OCI-LY7 (cell line): ENCODE data around the gene LYRM4. TPM values are rescaled to one million over a fixed set of nuclear protein-coding genes. Genes with fewer than 3 reads are reported as not detected.

ENCODE experiments used
- BruUV-seq: library from RNA; stranded (reverse); fragments of 400-500 nt; replicated peaks from 2 replicates; lab custom pipeline; 2021; lab: Mats Ljungman, UMichigan
- CTCF ChIA-PET: fragments of 300-600 bp; sonication (Branson Sonifier 250); formaldehyde crosslinking; loops from one replicate; lab custom pipeline; 2022; ENCODE audit warnings: antibody characterized with exemption; ENCODE audit not compliant: unreplicated experiment; lab: Charles Lee
- POLR2A ChIA-PET: fragments of 300-600 bp; sonication (Branson Sonifier 250); formaldehyde crosslinking; loops from one replicate; lab custom pipeline; 2022; ENCODE audit warnings: antibody characterized with exemption; lab: Charles Lee
- DNase-seq: peaks from one replicate; pipeline ENCODE4 v3.0.0-alpha.2; 2015; ENCODE audit warnings: low spot score
- H2AFZ ChIP-seq: fragments of 200-600 bp; sonication (generic), shearing (Covaris generic); 2 replicates; pipeline ENCODE4 v1.6.1; 2014; ENCODE audit warnings: mild to moderate bottlenecking, antibody characterized with exemption, low read length, moderate library complexity
- H3K27ac ChIP-seq: fragments of 200-600 bp; sonication (generic); 2 replicates; pipeline ENCODE4 v1.5.1; 2014; ENCODE audit warnings: mixed run types, low read depth, mild to moderate bottlenecking, moderate library complexity, low read length, inconsistent platforms; ENCODE audit not compliant: poor library complexity, severe bottlenecking
- H3K36me3 ChIP-seq: fragments of 200-600 bp; sonication (generic); 2 replicates; pipeline ENCODE4 v1.6.1; 2014; ENCODE audit warnings: mild to moderate bottlenecking, antibody characterized with exemption, low read length, moderate library complexity, mixed read lengths; ENCODE audit not compliant: insufficient read depth
- H3K4me1 ChIP-seq: fragments of 200-600 bp; sonication (generic); 2 replicates; pipeline ENCODE4 v1.5.1; 2014; ENCODE audit warnings: mild to moderate bottlenecking, low read length; ENCODE audit not compliant: insufficient read depth, poor library complexity, severe bottlenecking
- H3K4me2 ChIP-seq: fragments of 200-600 bp; sonication (generic); 2 replicates; pipeline ENCODE4 v1.6.1; 2014; ENCODE audit warnings: mild to moderate bottlenecking, low read length
- H3K4me3 ChIP-seq: fragments of 200-600 bp; sonication (generic); 2 replicates; pipeline ENCODE4 v1.5.1; 2014; ENCODE audit warnings: mild to moderate bottlenecking, low read depth, low read length; ENCODE audit not compliant: poor library complexity, severe bottlenecking
- H3K79me2 ChIP-seq: fragments of 200-600 bp; sonication (generic); 2 replicates; pipeline ENCODE4 v1.6.1; 2016; ENCODE audit warnings: low read depth, mild to moderate bottlenecking, low read length, moderate library complexity, mixed read lengths; ENCODE audit not compliant: insufficient read depth
- H3K9me2 ChIP-seq: fragments of 200-600 bp; sonication (generic); 2 replicates; pipeline ENCODE4 v1.6.1; 2016; ENCODE audit warnings: mild to moderate bottlenecking, low read length, mixed read lengths; ENCODE audit not compliant: insufficient read depth
- H3K9me3 ChIP-seq: fragments of 200-600 bp; sonication (generic); 2 replicates; pipeline ENCODE4 v1.6.1; 2014; ENCODE audit warnings: mild to moderate bottlenecking, mixed run types, low read length, mixed read lengths
- H4K20me1 ChIP-seq: fragments of 200-600 bp; sonication (generic); 2 replicates; pipeline ENCODE4 v1.6.1; 2014; ENCODE audit warnings: mild to moderate bottlenecking, antibody characterized with exemption, low read length, moderate library complexity, mixed read lengths; ENCODE audit not compliant: insufficient read depth
- CTCF ChIP-seq: fragments of 200-600 bp; sonication (generic); conservative IDR thresholded peaks from 2 replicates; pipeline ENCODE4 v1.5.1; 2014; ENCODE audit warnings: mild to moderate bottlenecking, antibody characterized with exemption, low read length, moderate library complexity, mixed read lengths
- EZH2phosphoT487 ChIP-seq: fragments of 200-600 bp; sonication (generic); IDR thresholded peaks from 2 replicates; pipeline ENCODE4 v1.6.1; 2018; ENCODE audit warnings: low read depth, borderline replicate concordance, mild to moderate bottlenecking, mixed run types, antibody characterized with exemption, low read length, moderate library complexity, mixed read lengths
- intact Hi-C: fragments of 100-400 bp; cut with micrococcal nuclease; formaldehyde crosslinking; loops from one replicate; pipeline ENCODE4 v1.10.0; 2022; ENCODE audit not compliant: unreplicated experiment
- total RNA-seq, 2 experiments: library from RNA; depleted of rRNA in 1 of 2; stranded (reverse); fragments of >200 nt in 1 of 2; shearing (Covaris generic) in 1 of 2; gene quantifications; 2 replicates each; pipeline ENCODE4 v1.2.3, GENCODE V29; 2014 to 2022

The LYRM4 gene
- total RNA-seq, 2 experiments from 2014 or later: 19.6 to 34.3 TPM

DNA sequence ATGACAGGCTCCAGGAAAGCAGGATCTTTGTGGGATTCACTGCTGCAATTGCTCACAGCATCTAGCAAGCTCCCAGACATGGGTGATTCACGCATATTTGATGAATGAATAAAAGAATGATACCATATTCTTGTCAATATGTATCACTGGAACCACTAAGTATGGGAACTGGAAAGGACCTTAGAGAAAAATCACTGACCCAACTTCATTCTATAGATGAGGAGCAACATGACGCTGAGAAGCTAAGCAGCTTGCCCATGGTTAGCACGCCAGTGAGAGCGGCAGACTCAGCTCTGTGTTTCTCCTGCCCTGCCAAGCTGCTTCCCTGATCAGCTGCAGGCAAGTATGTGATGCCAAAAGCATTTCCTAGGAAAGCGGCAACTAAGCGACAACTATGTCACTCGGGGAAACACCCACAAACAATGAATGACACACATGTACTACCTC, 108.8 kb downstream of the LYRM4 start:
- no peak overlapping the region for H3K4me3 ChIP-seq
- no peaks in the 10 kb centered on the region for H3K4me1 ChIP-seq
- no TSS peak for BruUV-seq
- no peak overlapping the region for H3K4me2 ChIP-seq
- H3K9me2 ChIP-seq: no peaks in the 10 kb centered on the region
- H3K9me3 ChIP-seq: no peaks in the 10 kb centered on the region
- POLR2A ChIA-PET: no interaction called here
- no peaks in the 10 kb centered on the region for H4K20me1 ChIP-seq
- intact Hi-C loops: no loop called here
- H3K36me3 ChIP-seq: no peaks in the 10 kb centered on the region
- no peak for TF ChIP-seq EZH2phosphoT487
- no peak for TF ChIP-seq CTCF
- no peak for DNase-seq
- no peaks in the 10 kb centered on the region for H3K79me2 ChIP-seq
- H3K27ac ChIP-seq: no peak overlapping the region
- CTCF ChIA-PET: interaction anchor here (0.8 kb wide), 1 partner anchor 8 kb away, joined by 3 read pairs; no protein-coding TSS in a partner anchor
- H2AFZ ChIP-seq: no peak overlapping the region

DNA sequence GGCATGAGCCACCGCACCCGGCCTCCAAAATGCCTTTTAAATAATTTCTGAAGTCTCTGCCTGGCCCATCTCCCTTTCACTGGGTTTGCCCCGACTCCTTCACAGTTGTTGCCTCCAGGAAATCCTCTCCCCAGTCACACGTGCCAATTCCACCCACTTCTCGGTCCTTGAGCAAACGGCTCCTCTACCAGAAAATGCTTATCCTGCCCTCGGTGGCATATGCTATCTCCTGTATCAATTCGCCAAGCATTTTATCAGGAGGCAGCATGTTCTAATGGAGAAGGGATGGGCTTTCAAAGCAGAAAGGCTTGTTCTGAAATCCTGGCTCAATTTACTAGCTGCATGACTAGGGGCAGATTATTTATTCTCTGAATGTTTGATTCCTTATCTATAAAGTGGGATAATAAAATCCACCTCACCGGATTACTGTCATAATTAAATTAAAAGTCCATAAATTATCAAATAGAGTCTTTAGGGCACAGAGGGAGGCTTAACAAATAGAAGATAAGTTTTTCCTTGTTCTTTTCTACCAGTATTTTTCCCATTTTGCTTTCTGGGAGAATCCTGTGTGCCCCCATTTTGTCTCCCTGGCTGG, 109.3 kb downstream of the LYRM4 start:
- no peaks in the 10 kb centered on the region for H3K36me3 ChIP-seq
- ChIA-PET POLR2A (no interaction called here), CTCF (interaction anchor here (0.8 kb wide), 1 partner anchor 7 kb away, joined by 3 read pairs; no protein-coding TSS in a partner anchor)
- H3K9me3 ChIP-seq: no peaks in the 10 kb centered on the region
- H3K27ac ChIP-seq: no peak overlapping the region
- no peaks in the 10 kb centered on the region for H4K20me1 ChIP-seq
- intact Hi-C loops: no loop called here
- H3K9me2 ChIP-seq: no peaks in the 10 kb centered on the region
- no TSS peak for BruUV-seq
- no peaks in the 10 kb centered on the region for H3K4me1 ChIP-seq
- TF ChIP-seq EZH2phosphoT487 (no peak), CTCF (no peak)
- H3K79me2 ChIP-seq: no peaks in the 10 kb centered on the region
- no peak overlapping the region for H3K4me2 ChIP-seq
- no peak overlapping the region for H3K4me3 ChIP-seq
- no peak for DNase-seq
- no peak overlapping the region for H2AFZ ChIP-seq

DNA sequence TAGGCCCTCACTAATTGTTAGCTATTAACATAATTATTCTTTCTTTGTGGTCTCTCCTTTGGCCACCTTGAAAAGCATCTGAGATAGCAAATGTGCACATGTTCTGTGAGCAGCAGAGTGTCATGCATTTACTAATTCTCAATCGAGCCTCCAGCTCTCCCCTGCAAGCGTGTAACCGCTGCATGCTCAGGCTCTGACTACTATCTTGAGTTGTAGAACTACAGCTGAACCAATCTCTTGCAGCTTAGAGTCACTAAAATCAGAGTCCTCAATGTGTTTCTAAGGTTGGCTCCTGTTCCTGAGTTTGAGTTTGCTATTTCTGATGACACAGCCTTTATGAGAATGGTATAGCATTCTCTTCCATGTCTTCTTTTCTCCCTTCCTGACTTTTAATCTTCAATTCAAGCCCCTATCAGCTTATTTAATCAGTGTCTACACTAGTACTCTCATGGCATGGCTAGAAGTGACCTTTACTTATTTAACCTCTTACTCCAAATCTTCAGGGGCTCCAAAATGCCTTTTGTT, 110.1 kb downstream of the LYRM4 start:
- intact Hi-C loops: no loop called here
- CTCF ChIA-PET: no interaction called here
- POLR2A ChIA-PET: interaction anchor here (0.7 to 1.1 kb wide), 3 partner anchors 31 to 125 kb away, joined by 3 to 5 read pairs (median 3); no protein-coding TSS in a partner anchor
- Histone ChIP-seq H4K20me1 (no peaks in the 10 kb centered on the region), H2AFZ (no peak overlapping the region), H3K4me1 (no peaks in the 10 kb centered on the region), H3K9me3 (no peaks in the 10 kb centered on the region), H3K27ac (no peak overlapping the region), H3K9me2 (no peaks in the 10 kb centered on the region), H3K36me3 (no peaks in the 10 kb centered on the region), H3K4me3 (no peak overlapping the region), H3K4me2 (no peak overlapping the region), H3K79me2 (no peaks in the 10 kb centered on the region)
- TF ChIP-seq CTCF (no peak), EZH2phosphoT487 (no peak)
- BruUV-seq: no TSS peak
- DNase-seq: no peak
